ENCODE data around the gene MOB4. TPM values are rescaled to one million over a fixed set of nuclear protein-coding genes. Genes with fewer than 3 reads are reported as not detected.

MOB4 gene
- total RNA-seq, 1 donor from 2014 or later, result 30.4 TPM

DNA sequence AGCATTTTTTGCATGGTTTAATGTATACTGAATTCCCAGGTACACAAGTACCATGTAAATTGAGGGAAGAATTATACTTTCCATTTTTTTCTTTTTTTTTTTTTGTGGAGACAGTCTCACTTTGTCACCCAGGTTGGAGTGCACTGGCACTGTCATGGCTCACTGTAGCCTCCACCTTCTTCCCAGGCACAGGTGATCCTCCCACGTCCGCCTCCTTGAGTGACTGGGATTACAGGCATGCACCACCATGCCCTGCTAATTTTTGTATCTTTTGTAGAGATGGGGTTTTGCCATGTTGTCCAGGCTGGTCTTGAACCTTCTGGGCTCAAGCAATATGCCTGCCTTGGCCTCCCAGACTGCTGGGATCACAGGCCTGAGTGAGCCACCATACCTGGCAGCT lies 11.9 kb upstream of the MOB4 start:
- no peak for DNase-seq (ENCODE audit: low read depth)
- peaks cover 5% of the 10 kb centered on the region for H3K4me1 ChIP-seq (ENCODE audit: insufficient read depth, low read length)
- no peak overlapping the region for H2AFZ ChIP-seq (ENCODE audit: low read depth, low read length)
- peaks cover 44% of the 10 kb centered on the region for H3K79me2 ChIP-seq (ENCODE audit: insufficient read depth, low read length)
- no peak overlapping the region for H3K4me3 ChIP-seq (ENCODE audit: insufficient read depth, low read depth, low read length)
- Mint-ChIP-seq H3K4me3 (ENCODE audit: unreplicated experiment) (no peak overlapping the region), H3K27me3 (ENCODE audit: low read depth, unreplicated experiment) (no peaks in the 10 kb centered on the region), H3K36me3 (ENCODE audit: low read depth, unreplicated experiment) (peaks cover 5% of the 10 kb centered on the region), H3K4me1 (ENCODE audit: low read depth, unreplicated experiment) (peaks cover 7% of the 10 kb centered on the region), H3K27ac (ENCODE audit: unreplicated experiment) (no peak overlapping the region), H3K9me3 (ENCODE audit: unreplicated experiment) (no peaks in the 10 kb centered on the region)
- H3K9ac ChIP-seq (ENCODE audit: low read length), result no peak overlapping the region
- peaks cover 17% of the 10 kb centered on the region for H4K20me1 ChIP-seq (ENCODE audit: insufficient read depth, low read length)
- no peaks in the 10 kb centered on the region for H3K27me3 ChIP-seq (ENCODE audit: insufficient read depth, low read length)
- peaks cover 19% of the 10 kb centered on the region for H3K36me3 ChIP-seq (ENCODE audit: insufficient read depth, low read length)
- H3K4me2 ChIP-seq (ENCODE audit: low read length), result no peak overlapping the region
- H3K9me3 ChIP-seq (ENCODE audit: insufficient read depth, low read depth, low read length), result no peaks in the 10 kb centered on the region
- no peak for TF ChIP-seq EZH2 (IDR thresholded peaks at IDR 0.05; ENCODE audit: insufficient read depth, low read length)
- TF ChIP-seq, protein P1, sequence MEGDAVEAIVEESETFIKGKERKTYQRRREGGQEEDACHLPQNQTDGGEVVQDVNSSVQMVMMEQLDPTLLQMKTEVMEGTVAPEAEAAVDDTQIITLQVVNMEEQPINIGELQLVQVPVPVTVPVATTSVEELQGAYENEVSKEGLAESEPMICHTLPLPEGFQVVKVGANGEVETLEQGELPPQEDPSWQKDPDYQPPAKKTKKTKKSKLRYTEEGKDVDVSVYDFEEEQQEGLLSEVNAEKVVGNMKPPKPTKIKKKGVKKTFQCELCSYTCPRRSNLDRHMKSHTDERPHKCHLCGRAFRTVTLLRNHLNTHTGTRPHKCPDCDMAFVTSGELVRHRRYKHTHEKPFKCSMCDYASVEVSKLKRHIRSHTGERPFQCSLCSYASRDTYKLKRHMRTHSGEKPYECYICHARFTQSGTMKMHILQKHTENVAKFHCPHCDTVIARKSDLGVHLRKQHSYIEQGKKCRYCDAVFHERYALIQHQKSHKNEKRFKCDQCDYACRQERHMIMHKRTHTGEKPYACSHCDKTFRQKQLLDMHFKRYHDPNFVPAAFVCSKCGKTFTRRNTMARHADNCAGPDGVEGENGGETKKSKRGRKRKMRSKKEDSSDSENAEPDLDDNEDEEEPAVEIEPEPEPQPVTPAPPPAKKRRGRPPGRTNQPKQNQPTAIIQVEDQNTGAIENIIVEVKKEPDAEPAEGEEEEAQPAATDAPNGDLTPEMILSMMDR (IDR thresholded peaks at IDR 0.05; ENCODE audit: insufficient read depth, low read depth, low read length), result no peak
- H3K27ac ChIP-seq (ENCODE audit: low read depth, low read length), result no peak overlapping the region
- FAIRE-seq, result no peak

DNA sequence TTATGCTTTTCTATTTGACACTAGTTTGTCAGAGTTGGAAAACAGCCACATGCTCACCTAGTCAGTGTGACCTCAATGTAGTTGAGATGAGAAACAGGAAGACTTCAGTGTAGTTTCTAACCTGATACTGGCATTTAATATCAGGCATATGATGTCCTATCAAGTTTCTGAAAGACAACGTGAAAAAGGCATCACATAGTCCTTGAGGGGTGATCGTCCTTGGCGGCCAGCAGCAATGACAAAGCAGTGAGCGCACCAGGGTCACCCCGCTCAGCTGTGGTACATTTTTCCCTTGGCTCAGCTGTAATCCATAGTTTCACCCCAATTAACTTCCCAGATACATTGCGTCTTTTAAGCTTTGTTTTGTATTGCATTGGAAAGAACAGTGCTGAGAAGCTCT lies 11.4 kb upstream of the MOB4 start:
- H3K36me3 ChIP-seq (ENCODE audit: insufficient read depth, low read length), result peaks cover 19% of the 10 kb centered on the region
- TF ChIP-seq, protein P1 (IDR thresholded peaks at IDR 0.05; ENCODE audit: insufficient read depth, low read depth, low read length), result no peak
- no peak for TF ChIP-seq EZH2 (IDR thresholded peaks at IDR 0.05; ENCODE audit: insufficient read depth, low read length)
- no peak overlapping the region for H3K4me3 ChIP-seq (ENCODE audit: insufficient read depth, low read depth, low read length)
- DNase-seq (ENCODE audit: low read depth) (no peak), FAIRE-seq (no peak)
- no peak overlapping the region for H3K4me2 ChIP-seq (ENCODE audit: low read length)
- no peaks in the 10 kb centered on the region for H3K9me3 Mint-ChIP-seq (ENCODE audit: unreplicated experiment)
- H3K4me1 Mint-ChIP-seq (ENCODE audit: low read depth, unreplicated experiment), result peaks cover 7% of the 10 kb centered on the region
- no peaks in the 10 kb centered on the region for H3K9me3 ChIP-seq (ENCODE audit: insufficient read depth, low read depth, low read length)
- H3K9ac ChIP-seq (ENCODE audit: low read length), result no peak overlapping the region
- H3K27me3 Mint-ChIP-seq (ENCODE audit: low read depth, unreplicated experiment), result no peaks in the 10 kb centered on the region
- H3K27me3 ChIP-seq (ENCODE audit: insufficient read depth, low read length), result no peaks in the 10 kb centered on the region
- H2AFZ ChIP-seq (ENCODE audit: low read depth, low read length), result no peak overlapping the region
- H3K27ac Mint-ChIP-seq (ENCODE audit: unreplicated experiment), result no peak overlapping the region
- peaks cover 5% of the 10 kb centered on the region for H3K4me1 ChIP-seq (ENCODE audit: insufficient read depth, low read length)
- H3K27ac ChIP-seq (ENCODE audit: low read depth, low read length), result no peak overlapping the region
- no peak overlapping the region for H3K4me3 Mint-ChIP-seq (ENCODE audit: unreplicated experiment)
- peaks cover 16% of the 10 kb centered on the region for H4K20me1 ChIP-seq (ENCODE audit: insufficient read depth, low read length)
- peaks cover 39% of the 10 kb centered on the region for H3K79me2 ChIP-seq (ENCODE audit: insufficient read depth, low read length)
- peaks cover 5% of the 10 kb centered on the region for H3K36me3 Mint-ChIP-seq (ENCODE audit: low read depth, unreplicated experiment)

DNA sequence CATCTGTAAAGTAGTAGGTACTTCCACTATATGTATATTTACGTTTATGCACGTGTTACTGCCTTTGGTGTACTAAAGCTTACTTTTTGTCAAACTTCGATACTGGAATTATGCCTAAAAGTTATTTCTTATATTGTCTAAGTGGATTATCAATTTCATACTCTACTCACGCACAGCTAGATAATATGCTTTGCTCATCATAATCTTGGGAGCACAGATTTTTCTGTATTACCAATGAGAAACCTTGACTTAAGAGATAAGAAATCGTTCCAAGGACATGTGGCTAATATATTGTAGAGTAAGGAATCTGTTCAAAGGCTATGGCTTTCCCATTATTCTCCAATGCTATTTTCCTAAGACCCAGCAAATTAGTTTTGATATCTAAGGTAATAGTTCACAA lies 9.2 kb upstream of the MOB4 start:
- H3K36me3 ChIP-seq (ENCODE audit: insufficient read depth, low read length), result peaks cover 19% of the 10 kb centered on the region
- Mint-ChIP-seq H3K36me3 (ENCODE audit: low read depth, unreplicated experiment) (peaks cover 5% of the 10 kb centered on the region), H3K27ac (ENCODE audit: unreplicated experiment) (no peak overlapping the region), H3K27me3 (ENCODE audit: low read depth, unreplicated experiment) (no peaks in the 10 kb centered on the region), H3K4me1 (ENCODE audit: low read depth, unreplicated experiment) (peaks cover 7% of the 10 kb centered on the region), H3K4me3 (ENCODE audit: unreplicated experiment) (no peak overlapping the region), H3K9me3 (ENCODE audit: unreplicated experiment) (no peaks in the 10 kb centered on the region)
- no peaks in the 10 kb centered on the region for H3K9me3 ChIP-seq (ENCODE audit: insufficient read depth, low read depth, low read length)
- no peak overlapping the region for H3K27ac ChIP-seq (ENCODE audit: low read depth, low read length)
- H4K20me1 ChIP-seq (ENCODE audit: insufficient read depth, low read length), result peaks cover 12% of the 10 kb centered on the region
- peaks cover 23% of the 10 kb centered on the region for H3K79me2 ChIP-seq (ENCODE audit: insufficient read depth, low read length)
- FAIRE-seq, result no peak
- TF ChIP-seq EZH2 (IDR thresholded peaks at IDR 0.05; ENCODE audit: insufficient read depth, low read length), result no peak
- TF ChIP-seq, protein P1 (IDR thresholded peaks at IDR 0.05; ENCODE audit: insufficient read depth, low read depth, low read length), result no peak
- H3K4me2 ChIP-seq (ENCODE audit: low read length), result no peak overlapping the region
- H3K9ac ChIP-seq (ENCODE audit: low read length), result no peak overlapping the region
- no peaks in the 10 kb centered on the region for H3K27me3 ChIP-seq (ENCODE audit: insufficient read depth, low read length)
- no peak overlapping the region for H3K4me3 ChIP-seq (ENCODE audit: insufficient read depth, low read depth, low read length)
- peaks cover 5% of the 10 kb centered on the region for H3K4me1 ChIP-seq (ENCODE audit: insufficient read depth, low read length)
- H2AFZ ChIP-seq (ENCODE audit: low read depth, low read length), result no peak overlapping the region
- DNase-seq (ENCODE audit: low read depth), result no peak
